ENCODE data around the gene ADGRL3.

The ADGRL3 gene

DNA sequence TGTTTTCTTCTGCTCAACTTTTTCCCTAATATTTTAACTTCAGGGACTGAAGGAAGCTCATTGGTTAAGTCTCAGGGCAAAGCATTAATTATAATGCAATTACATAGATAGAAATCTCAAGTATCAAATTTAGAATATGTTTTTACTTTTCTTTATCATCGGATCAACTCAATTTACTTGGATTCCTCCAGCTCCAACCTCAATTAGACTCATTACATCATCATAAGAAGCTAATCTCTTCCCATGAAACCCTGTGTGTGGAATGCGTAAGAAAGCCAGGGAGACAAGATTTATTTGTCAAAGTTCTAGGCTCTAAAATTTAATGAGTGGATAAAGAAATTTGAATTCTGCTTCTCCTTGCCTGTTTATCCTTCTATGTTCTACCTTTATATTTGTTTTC, 918.4 kb downstream of the ADGRL3 start:
- H3K27ac ChIP-seq = no peak overlapping the region
- DNase-seq (ENCODE audit: low read depth, low spot score) = no peak

DNA sequence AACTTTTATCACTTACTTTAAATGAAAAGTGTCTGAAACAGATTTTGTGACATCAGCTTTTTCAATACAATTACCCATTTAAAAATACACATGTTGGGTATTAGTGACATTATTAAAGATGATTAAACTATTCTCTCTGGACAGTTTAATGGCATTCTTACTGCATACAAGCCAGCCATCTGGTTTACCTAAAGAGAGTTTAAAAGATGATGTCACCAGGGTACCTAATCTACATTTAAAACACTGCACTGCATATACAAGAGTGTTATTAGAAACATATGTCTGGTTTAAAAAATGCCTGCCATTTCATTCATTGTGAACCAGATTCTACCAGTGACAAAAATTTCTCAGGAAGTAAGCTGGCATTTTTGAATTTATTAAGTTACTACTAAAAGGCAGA, 919.1 kb downstream of the ADGRL3 start:
- no peak for DNase-seq (ENCODE audit: low read depth, low spot score)
- H3K27ac ChIP-seq = no peak overlapping the region

DNA sequence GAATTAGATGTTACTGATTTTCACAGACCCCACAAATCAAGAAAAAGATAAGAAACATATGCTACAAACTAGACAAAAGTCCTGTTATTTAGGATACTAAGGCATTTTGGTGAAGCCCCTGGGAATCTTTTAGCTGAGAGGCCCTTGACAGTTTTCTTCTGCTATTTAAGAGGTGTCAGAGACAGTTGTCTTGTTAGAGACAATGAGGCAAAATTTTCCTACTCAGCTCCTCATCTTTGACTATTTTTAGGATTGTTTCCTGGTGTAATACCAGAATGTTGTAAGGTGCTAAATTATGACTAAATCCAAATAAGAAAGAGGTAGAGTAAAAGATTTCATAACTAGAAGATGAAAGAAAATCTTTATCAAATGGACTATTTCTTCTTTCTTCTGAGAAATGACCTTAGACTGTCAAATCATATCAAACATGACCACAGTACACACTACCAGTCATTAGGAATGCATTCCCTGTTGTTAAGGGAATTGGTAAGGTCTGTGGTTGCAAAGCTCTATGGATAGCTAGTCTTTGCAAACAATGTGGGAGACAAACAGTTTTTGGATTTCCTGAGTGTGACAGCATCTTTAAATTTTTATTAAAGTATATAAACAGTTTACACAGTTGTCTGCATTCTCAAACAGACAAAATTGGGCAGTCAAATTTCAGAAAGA, 926.1 kb downstream of the ADGRL3 start:
- no peak overlapping the region for H3K27ac ChIP-seq
- no peak for DNase-seq (ENCODE audit: low read depth, low spot score)
